ENCODE data around the gene SV2C.

DNA sequence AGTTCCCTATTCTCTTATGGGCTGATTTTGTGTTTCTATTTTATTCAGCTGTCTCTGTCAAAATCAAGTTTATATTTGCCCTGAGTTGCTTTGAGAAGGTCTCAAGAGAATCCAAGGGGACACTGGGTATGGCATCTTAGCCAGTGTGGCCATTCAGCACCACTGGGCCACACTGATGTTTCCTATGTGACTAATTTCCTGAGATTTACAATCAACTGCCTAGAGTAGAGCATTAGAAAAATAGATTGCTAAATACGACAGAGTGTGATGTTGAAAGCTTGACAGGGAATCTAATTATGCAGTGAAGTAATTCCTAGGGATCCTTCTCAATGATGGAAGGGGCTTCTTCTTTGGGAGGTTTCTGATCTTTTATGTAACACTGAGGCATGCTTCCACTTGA, 141.7 kb downstream of the SV2C start:
- TF ChIP-seq, protein P1, sequence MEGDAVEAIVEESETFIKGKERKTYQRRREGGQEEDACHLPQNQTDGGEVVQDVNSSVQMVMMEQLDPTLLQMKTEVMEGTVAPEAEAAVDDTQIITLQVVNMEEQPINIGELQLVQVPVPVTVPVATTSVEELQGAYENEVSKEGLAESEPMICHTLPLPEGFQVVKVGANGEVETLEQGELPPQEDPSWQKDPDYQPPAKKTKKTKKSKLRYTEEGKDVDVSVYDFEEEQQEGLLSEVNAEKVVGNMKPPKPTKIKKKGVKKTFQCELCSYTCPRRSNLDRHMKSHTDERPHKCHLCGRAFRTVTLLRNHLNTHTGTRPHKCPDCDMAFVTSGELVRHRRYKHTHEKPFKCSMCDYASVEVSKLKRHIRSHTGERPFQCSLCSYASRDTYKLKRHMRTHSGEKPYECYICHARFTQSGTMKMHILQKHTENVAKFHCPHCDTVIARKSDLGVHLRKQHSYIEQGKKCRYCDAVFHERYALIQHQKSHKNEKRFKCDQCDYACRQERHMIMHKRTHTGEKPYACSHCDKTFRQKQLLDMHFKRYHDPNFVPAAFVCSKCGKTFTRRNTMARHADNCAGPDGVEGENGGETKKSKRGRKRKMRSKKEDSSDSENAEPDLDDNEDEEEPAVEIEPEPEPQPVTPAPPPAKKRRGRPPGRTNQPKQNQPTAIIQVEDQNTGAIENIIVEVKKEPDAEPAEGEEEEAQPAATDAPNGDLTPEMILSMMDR (IDR thresholded peaks at IDR 0.05) = no peak
- TF ChIP-seq POLR2A (IDR thresholded peaks at IDR 0.05) = no peak

Data from vagina (tissue), 2 donors.